OCI-LY7 (cell line): ENCODE data around the gene MGST2.

Source experiments
- CTCF ChIP-seq: fragments of 200-600 bp; sonication (generic); conservative IDR thresholded peaks from 2 replicates; pipeline ENCODE4 v1.5.1; 2014; ENCODE audit warnings: mild to moderate bottlenecking, antibody characterized with exemption, low read length, moderate library complexity, mixed read lengths
- EZH2phosphoT487 ChIP-seq: fragments of 200-600 bp; sonication (generic); IDR thresholded peaks from 2 replicates; pipeline ENCODE4 v1.6.1; 2018; ENCODE audit warnings: low read depth, borderline replicate concordance, mild to moderate bottlenecking, mixed run types, antibody characterized with exemption, low read length, moderate library complexity, mixed read lengths

GRCh38 chr4:139734201-139734874, 68.7 kb downstream of the MGST2 start:
- TF ChIP-seq CTCF (no peak), EZH2phosphoT487 (no peak)
